ENCODE data around the gene PATJ. TPM values are rescaled to one million over a fixed set of nuclear protein-coding genes. Genes with fewer than 3 reads are reported as not detected.

Gene PATJ
- total RNA-seq, 2 donors from 2014 or later, result 47.8 to 64.5 TPM

DNA sequence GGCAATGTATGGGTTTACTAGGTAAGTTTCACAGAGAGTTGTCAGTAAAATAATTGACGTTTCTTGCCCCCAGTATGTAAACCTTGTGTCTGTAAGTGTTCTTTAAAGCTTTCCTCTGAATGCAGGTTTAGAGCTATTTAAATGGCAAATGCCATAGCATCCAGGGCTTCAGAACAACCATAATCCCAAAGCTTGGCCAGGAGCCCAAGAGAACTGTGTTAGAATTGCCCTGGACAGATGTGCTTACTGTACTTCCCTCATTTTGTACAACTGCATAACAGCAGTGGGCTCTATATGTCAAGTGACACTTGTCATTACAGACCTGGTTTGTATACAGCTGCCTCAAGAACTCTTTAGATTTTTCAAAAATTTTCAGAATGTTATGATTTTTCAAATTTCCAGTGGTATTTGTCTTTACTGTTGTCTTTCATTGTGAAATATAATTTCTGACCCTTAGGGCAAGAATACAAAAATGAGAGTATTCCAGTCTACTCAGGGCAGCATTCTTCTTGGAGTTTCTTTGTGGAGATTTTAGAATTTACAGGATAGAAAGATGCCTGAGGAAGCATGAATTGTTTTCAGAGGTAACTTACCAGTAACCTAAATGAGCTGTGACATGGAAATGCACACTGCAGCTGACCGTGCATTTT lies 315.5 kb downstream of the PATJ start:
- H3K36me3 ChIP-seq, result no peaks in the 10 kb centered on the region
- H3K9me3 ChIP-seq, result no peaks in the 10 kb centered on the region
- no peak overlapping the region for H3K27ac ChIP-seq
- TF ChIP-seq, protein P1, sequence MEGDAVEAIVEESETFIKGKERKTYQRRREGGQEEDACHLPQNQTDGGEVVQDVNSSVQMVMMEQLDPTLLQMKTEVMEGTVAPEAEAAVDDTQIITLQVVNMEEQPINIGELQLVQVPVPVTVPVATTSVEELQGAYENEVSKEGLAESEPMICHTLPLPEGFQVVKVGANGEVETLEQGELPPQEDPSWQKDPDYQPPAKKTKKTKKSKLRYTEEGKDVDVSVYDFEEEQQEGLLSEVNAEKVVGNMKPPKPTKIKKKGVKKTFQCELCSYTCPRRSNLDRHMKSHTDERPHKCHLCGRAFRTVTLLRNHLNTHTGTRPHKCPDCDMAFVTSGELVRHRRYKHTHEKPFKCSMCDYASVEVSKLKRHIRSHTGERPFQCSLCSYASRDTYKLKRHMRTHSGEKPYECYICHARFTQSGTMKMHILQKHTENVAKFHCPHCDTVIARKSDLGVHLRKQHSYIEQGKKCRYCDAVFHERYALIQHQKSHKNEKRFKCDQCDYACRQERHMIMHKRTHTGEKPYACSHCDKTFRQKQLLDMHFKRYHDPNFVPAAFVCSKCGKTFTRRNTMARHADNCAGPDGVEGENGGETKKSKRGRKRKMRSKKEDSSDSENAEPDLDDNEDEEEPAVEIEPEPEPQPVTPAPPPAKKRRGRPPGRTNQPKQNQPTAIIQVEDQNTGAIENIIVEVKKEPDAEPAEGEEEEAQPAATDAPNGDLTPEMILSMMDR (IDR thresholded peaks at IDR 0.05), result no peak
- H3K27me3 ChIP-seq (replicated peaks; ENCODE audit: insufficient read depth), result no peaks in the 10 kb centered on the region
- ATAC-seq (ENCODE audit: insufficient number of reproducible peaks, low FRiP score, low read depth) (no peak), DNase-seq (ENCODE audit: low spot score) (no peak)
- no peaks in the 10 kb centered on the region for H3K4me1 ChIP-seq (ENCODE audit: control insufficient read depth in 1 of 2, low read depth in 2 of 2)
- no peak overlapping the region for H3K4me3 ChIP-seq

DNA sequence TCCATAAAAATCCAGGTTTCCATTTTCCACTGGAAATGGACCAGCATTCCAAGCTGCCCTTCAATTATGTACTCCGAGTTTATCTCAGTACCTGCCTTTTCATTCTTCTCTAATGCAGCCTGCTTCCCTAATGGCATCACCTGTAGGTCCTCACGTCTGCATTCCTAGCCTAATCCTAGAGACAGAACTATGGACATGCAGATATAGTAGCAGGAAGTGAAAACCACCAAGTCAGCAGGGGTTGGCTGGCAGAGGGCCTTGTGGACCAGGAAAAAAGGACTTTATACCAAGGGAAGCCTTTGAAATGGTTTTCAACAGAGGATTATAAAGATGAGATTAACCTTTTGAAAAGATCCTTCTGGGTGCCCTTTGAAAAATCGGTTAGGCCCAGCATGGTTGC lies 316.7 kb downstream of the PATJ start:
- no peak overlapping the region for H3K27ac ChIP-seq
- TF ChIP-seq, protein P1 (IDR thresholded peaks at IDR 0.05), result no peak
- ATAC-seq (ENCODE audit: insufficient number of reproducible peaks, low FRiP score, low read depth), result no peak
- H3K9me3 ChIP-seq, result no peaks in the 10 kb centered on the region
- peaks cover 0 to under 1% of the 10 kb centered on the region in 2 donors for H3K4me1 ChIP-seq (ENCODE audit: control insufficient read depth in 1 of 2, low read depth in 2 of 2)
- H3K4me3 ChIP-seq, result no peak overlapping the region
- no peaks in the 10 kb centered on the region for H3K36me3 ChIP-seq
- DNase-seq (ENCODE audit: low spot score), result no peak
- H3K27me3 ChIP-seq (replicated peaks; ENCODE audit: insufficient read depth), result no peaks in the 10 kb centered on the region

DNA sequence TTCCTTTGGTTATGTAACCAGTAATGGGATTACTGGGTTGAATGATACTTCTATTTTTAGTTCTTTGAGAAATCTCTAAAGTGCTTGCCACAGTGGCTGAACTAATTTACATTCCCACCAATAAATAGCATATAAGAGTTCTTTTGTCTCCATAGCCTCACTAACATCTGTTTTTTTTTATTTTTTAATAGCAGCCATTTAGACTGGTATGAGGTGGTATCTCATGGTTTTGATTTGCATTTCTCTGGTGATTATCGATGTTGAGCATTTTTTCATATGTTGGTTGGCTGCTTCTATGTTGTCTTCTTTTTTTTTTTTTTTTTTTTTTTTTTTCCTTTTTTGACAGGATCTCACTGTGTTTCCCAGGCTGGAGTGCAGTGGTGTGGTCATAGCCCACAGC lies 319.8 kb downstream of the PATJ start:
- H3K9me3 ChIP-seq, result no peaks in the 10 kb centered on the region
- TF ChIP-seq, protein P1 (IDR thresholded peaks at IDR 0.05), result no peak
- H3K4me3 ChIP-seq, result no peak overlapping the region
- no peak overlapping the region for H3K27ac ChIP-seq
- ATAC-seq (ENCODE audit: insufficient number of reproducible peaks, low FRiP score, low read depth), result no peak
- no peaks in the 10 kb centered on the region for H3K36me3 ChIP-seq
- no peak for DNase-seq (ENCODE audit: low spot score)
- H3K27me3 ChIP-seq (replicated peaks; ENCODE audit: insufficient read depth), result no peaks in the 10 kb centered on the region
- H3K4me1 ChIP-seq (ENCODE audit: control insufficient read depth in 1 of 2, low read depth in 2 of 2), result peaks cover 7 to 30% of the 10 kb centered on the region in 2 donors

DNA sequence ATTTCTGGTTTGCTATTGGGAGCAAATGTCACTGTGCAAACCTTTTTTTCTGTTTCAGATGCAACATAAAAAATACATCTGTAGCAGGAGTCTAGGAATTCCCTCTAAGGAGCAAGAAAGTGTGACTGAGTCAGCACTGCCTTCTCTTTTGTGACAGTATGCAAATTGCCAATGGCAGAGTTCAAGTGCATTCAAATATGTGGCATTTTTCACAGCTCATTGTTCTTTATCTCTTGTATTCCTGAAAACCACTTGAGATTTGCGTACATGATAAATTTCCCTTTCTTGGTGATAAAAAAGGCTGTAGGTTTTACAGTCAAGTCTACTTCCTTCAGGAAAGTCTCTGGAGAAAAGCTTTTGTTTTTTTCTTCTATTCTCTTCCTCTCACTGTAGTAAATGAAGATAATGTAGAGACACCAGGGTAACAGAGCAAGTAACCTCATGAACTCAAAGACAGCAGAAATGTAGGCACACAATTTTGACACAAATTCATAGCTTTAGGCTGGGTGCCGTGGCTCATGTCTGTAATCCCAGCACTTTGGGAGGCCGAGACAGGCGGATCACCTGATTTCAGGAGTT lies 322.6 kb downstream of the PATJ start:
- DNase-seq (ENCODE audit: low spot score) (no peak), ATAC-seq (ENCODE audit: insufficient number of reproducible peaks, low FRiP score, low read depth) (no peak)

DNA sequence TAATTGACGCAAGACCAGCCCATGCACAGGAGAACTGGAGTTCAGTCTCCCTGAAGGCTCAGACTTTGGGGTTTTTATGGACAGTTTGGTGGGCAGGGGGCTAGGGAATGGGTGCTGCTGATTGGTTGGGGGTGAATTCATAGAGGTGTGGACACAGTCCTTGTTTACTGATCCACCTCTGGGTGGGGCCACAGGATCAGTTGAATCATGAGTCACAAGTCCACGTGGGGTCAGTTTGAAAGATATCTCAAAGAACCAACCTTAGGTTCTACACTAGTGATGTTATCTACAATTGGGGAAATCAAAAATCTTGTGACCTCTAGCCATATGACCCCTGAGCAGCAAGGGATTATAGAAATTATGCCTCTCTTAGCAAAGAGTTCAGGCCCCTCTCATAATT lies 324.4 kb downstream of the PATJ start:
- peak overlapping the region; percentile 79 to 84 for H3K27ac ChIP-seq

More for the DNA sequence above, 322.6 kb downstream of the PATJ start:
- Histone ChIP-seq H3K36me3 (no peaks in the 10 kb centered on the region), H3K4me1 (ENCODE audit: control insufficient read depth in 1 of 2, low read depth in 2 of 2) (peaks cover 27 to 58% of the 10 kb centered on the region in 2 donors), H3K27me3 (replicated peaks; ENCODE audit: insufficient read depth) (no peaks in the 10 kb centered on the region), H3K9me3 (no peaks in the 10 kb centered on the region), H3K27ac (peak overlapping the region; percentile 79 to 84), H3K4me3 (peak overlapping the region; percentile 20)
- TF ChIP-seq, protein P1 (IDR thresholded peaks at IDR 0.05), result no peak

More for the DNA sequence above, 324.4 kb downstream of the PATJ start:
- no peaks in the 10 kb centered on the region for H3K27me3 ChIP-seq (replicated peaks; ENCODE audit: insufficient read depth)
- H3K4me1 ChIP-seq (ENCODE audit: control insufficient read depth in 1 of 2, low read depth in 2 of 2), result peaks cover 28 to 64% of the 10 kb centered on the region in 2 donors
- TF ChIP-seq, protein P1 (IDR thresholded peaks at IDR 0.05), result no peak
- no peak overlapping the region for H3K4me3 ChIP-seq
- H3K9me3 ChIP-seq, result no peaks in the 10 kb centered on the region
- DNase-seq (ENCODE audit: low spot score) (no peak), ATAC-seq (ENCODE audit: insufficient number of reproducible peaks, low FRiP score, low read depth) (no peak)
- no peaks in the 10 kb centered on the region for H3K36me3 ChIP-seq

Data from thoracic aorta (tissue), 2 donors.